Measurements from ENCODE around the gene ROR1. TPM values are rescaled to one million over a fixed set of nuclear protein-coding genes. Genes with fewer than 3 reads are reported as not detected.
"Not testable (repeated sequence)": the region's sequence is repeated elsewhere in the genome, so short reads cannot be mapped to it uniquely, and the experiment has no call there.

ROR1 gene
- total and polyA plus RNA-seq, 9 donors: 7.2 to 22.4 (median 11.4) TPM

DNA sequence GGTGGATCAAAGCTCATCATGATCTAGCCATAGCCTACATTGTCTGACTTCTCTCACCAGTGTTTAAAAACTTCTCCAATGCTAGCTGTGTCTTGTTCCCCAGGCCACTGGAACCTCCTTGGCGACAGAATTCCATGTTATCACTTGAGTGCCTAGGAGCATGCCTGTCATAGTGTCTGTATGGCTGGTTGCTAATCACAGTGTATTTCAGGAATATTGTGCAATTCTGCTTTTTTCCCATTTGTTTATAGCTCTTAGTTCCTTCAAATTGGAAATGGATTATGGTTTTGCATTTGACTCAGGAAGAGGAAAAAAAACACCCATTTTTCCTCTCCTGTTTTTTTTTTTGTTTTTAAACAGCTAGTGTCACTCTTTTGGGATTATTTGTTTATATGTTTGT is 25.5 kb downstream of the ROR1 start:
- WGBS (ENCODE audit: insufficient coverage): no CpG with 5 or more reads among the region's 1 CpG
- H3K36me3 ChIP-seq (ENCODE audit: control insufficient read depth, insufficient read depth, low read length): no peaks in the 10 kb centered on the region
- H3K4me3 ChIP-seq (ENCODE audit: low read length): no peak overlapping the region
- H3K27ac ChIP-seq (ENCODE audit: low read length): no peak overlapping the region
- DNase-seq: peak; percentile 52
- no peaks in the 10 kb centered on the region for H3K27me3 ChIP-seq (ENCODE audit: control insufficient read depth, insufficient read depth, low read length)
- no peaks in the 10 kb centered on the region for H3K4me1 ChIP-seq (ENCODE audit: control insufficient read depth, insufficient read depth, low read length)
- H3K9me3 ChIP-seq (replicated peaks; ENCODE audit: control insufficient read depth, low read depth, low read length): no peaks in the 10 kb centered on the region

DNA sequence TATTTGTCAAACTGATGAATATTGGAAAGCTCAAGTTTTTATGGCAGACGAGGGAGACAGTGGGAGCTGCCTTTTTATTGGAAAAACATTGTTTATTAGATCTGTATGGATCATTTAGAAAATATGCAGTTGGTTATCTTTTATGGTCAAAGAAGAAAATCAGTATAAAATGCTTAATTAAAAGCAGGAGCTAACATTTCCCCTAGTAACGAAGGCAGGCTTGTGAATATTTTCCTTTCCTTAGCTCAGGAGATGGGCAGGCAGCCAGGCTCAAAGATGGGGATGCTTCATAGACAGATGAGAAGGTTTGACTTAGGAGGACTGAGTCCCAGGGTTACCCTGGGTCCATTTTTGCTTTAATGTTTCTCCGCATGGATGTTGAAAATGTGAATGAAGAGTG is 26.0 kb downstream of the ROR1 start:
- DNase-seq: peak; percentile 79
- no peaks in the 10 kb centered on the region for H3K4me1 ChIP-seq (ENCODE audit: control insufficient read depth, insufficient read depth, low read length)
- WGBS (ENCODE audit: insufficient coverage): no CpG with 5 or more reads among the region's 3 CpGs

DNA sequence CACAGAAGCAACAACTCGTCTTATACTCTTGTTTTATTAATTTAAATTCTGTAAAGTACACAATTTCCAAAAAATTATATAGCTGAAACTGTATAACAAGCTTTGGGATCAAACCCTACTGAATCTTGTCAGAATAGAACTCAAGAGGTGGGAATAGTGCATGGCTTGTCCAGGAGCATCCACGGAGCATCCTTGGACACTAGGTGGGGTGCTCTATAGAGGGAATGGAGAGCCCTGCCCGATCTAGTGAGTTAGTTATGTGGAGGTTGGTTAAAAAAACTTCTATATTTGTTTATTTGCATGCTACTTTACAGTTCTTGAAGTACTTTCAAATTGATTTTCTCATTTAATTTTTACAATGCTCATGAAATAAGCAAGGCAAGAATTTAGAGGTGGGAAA is 28.3 kb downstream of the ROR1 start:
- Histone ChIP-seq H3K9me3 (replicated peaks; ENCODE audit: control insufficient read depth, low read depth, low read length) (no peaks in the 10 kb centered on the region), H3K27ac (ENCODE audit: low read length) (no peak overlapping the region), H3K4me3 (ENCODE audit: low read length) (no peak overlapping the region), H3K36me3 (ENCODE audit: control insufficient read depth, insufficient read depth, low read length) (no peaks in the 10 kb centered on the region), H3K4me1 (ENCODE audit: control insufficient read depth, insufficient read depth, low read length) (no peaks in the 10 kb centered on the region), H3K27me3 (ENCODE audit: control insufficient read depth, insufficient read depth, low read length) (no peaks in the 10 kb centered on the region)
- WGBS (ENCODE audit: insufficient coverage): no CpG with 5 or more reads among the region's 3 CpGs
- no peak for DNase-seq

More for the DNA sequence above, 26.0 kb downstream of the ROR1 start:
- no peaks in the 10 kb centered on the region for H3K9me3 ChIP-seq (replicated peaks; ENCODE audit: control insufficient read depth, low read depth, low read length)
- H3K27me3 ChIP-seq (ENCODE audit: control insufficient read depth, insufficient read depth, low read length): no peaks in the 10 kb centered on the region
- no peak overlapping the region for H3K27ac ChIP-seq (ENCODE audit: low read length)
- H3K36me3 ChIP-seq (ENCODE audit: control insufficient read depth, insufficient read depth, low read length): no peaks in the 10 kb centered on the region
- H3K4me3 ChIP-seq (ENCODE audit: low read length): no peak overlapping the region

DNA sequence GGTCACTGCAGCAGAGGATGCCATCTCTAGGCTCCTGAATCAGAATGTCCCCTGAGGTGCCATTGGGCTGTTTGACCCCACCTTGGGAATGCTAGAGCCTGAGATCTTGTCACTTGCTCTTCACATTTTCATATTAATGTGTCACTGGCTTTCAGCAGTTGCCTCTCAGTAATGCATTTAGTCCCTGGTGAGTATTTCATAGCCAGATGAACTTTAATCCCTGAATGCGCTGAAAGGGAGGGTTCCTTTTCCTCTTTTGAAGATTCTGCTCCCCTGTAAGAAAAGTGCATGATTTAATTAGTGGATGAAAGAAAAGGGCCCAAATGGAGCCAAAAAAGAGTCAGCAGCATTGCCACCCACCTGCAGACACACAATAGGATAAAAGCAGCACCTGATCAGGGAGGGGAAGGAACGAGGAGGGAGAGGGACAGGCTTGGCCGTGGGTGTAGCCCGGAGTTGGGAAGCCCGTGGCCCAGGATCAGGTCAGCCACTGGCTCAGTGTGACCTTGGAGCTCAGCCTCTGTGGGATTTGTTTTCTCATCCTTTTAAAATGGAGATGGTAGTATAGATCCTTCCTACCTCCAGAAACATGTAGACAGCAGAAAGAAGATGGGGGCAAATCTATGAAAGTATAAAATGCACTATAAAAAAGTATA is 31.1 kb downstream of the ROR1 start:
- 59% methylated on average over 4 of the region's 5 CpGs for WGBS (ENCODE audit: insufficient coverage)
- Histone ChIP-seq H3K27ac (ENCODE audit: low read length) (no peak overlapping the region), H3K4me3 (ENCODE audit: low read length) (no peak overlapping the region), H3K27me3 (ENCODE audit: control insufficient read depth, insufficient read depth, low read length) (no peaks in the 10 kb centered on the region), H3K9me3 (replicated peaks; ENCODE audit: control insufficient read depth, low read depth, low read length) (peaks cover 6% of the 10 kb centered on the region), H3K4me1 (ENCODE audit: control insufficient read depth, insufficient read depth, low read length) (no peaks in the 10 kb centered on the region), H3K36me3 (ENCODE audit: control insufficient read depth, insufficient read depth, low read length) (no peaks in the 10 kb centered on the region)
- no peak for DNase-seq

DNA sequence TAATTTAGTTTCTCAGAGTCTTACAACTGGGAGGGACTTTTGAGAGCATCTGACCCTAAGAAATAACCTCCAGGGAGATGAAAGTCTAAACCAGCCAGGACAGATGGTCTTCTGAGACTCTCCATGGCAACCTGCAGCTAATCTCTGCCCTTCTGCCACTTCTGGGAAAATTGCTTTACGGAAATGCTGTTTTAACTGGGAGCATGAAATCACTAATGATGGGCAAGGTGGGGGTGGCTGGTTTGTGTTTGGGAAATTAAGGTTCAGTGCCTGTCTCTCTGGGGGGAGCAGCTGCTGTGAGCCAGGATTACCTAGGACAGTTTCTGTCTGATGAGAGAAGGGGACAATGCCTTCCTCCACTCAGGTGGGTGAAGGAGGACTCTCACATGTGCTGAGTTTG is 33.2 kb downstream of the ROR1 start:
- no peaks in the 10 kb centered on the region for H3K27me3 ChIP-seq (ENCODE audit: control insufficient read depth, insufficient read depth, low read length)
- H3K4me3 ChIP-seq (ENCODE audit: low read length): no peak overlapping the region
- H3K9me3 ChIP-seq (replicated peaks; ENCODE audit: control insufficient read depth, low read depth, low read length): peaks cover 6% of the 10 kb centered on the region
- no peaks in the 10 kb centered on the region for H3K36me3 ChIP-seq (ENCODE audit: control insufficient read depth, insufficient read depth, low read length)
- no peak for DNase-seq
- peaks cover 7% of the 10 kb centered on the region for H3K4me1 ChIP-seq (ENCODE audit: control insufficient read depth, insufficient read depth, low read length)
- WGBS (ENCODE audit: insufficient coverage): no CpG with 5 or more reads among the region's 1 CpG
- H3K27ac ChIP-seq (ENCODE audit: low read length): no peak overlapping the region

DNA sequence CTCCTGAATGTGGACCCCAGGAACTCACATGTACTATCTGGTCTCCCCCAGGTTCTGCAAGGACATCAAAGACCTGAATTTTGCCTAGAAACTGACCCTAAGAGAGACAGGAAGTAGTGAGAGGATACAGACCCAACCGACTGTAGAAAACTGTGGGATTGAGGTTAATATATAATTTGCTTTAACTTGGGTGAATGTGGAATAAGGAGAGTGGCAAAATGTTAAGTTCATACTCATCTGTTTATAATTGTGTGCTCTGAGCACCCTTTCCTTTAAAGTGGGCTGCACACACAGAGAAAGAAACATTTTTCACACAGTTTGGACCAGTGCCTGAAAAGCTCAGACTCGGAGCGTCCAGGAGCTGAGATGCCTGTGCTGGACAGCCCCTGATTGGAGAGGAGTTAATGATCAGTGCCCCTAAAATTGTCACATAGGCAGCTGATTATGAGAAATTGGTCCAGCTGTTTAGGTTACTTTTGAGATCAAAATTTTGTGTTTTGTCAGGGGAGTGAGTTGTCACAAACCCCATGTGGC is 37.2 kb downstream of the ROR1 start:
- H3K4me1 ChIP-seq (ENCODE audit: control insufficient read depth, insufficient read depth, low read length): peaks cover 7% of the 10 kb centered on the region

DNA sequence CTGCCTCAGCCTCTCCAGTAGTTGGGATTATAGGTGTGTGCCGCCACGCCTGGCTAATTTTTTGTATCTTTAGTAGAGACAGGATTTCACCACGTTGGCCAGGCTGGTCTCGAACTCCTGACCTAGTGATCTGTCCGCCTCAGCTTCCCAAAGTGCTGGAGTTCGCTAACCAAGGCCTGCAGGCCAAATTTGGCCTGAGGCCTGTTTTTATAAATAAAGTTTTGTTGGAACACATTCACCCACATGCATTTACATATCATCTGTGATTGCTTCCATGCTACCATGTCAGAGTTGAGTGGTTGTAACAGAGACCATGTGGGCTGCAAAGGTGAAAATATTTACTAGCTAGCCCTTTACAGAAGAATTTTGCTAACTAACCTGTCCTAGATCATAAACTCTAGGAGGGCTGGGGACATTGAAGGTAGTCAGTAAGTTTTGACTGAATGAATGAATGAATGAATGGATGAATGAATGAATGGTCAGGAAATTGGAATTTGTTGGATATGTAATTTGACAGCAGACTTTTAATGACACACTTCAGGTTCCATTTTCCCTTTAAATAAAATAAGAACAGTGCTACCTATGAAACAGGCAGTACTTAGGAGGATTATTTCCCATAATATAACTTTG is 38.4 kb downstream of the ROR1 start:
- H3K9me3 ChIP-seq (replicated peaks; ENCODE audit: control insufficient read depth, low read depth, low read length): peaks cover 6% of the 10 kb centered on the region
- H3K27me3 ChIP-seq (ENCODE audit: control insufficient read depth, insufficient read depth, low read length): no peaks in the 10 kb centered on the region
- peaks cover 11% of the 10 kb centered on the region for H3K4me1 ChIP-seq (ENCODE audit: control insufficient read depth, insufficient read depth, low read length)
- H3K4me3 ChIP-seq (ENCODE audit: low read length): no peak overlapping the region
- no peak overlapping the region for H3K27ac ChIP-seq (ENCODE audit: low read length)
- 100% methylated on average over 3 of the region's 6 CpGs for WGBS (ENCODE audit: insufficient coverage)
- no peaks in the 10 kb centered on the region for H3K36me3 ChIP-seq (ENCODE audit: control insufficient read depth, insufficient read depth, low read length)
- DNase-seq: no peak

More for the DNA sequence above, 37.2 kb downstream of the ROR1 start:
- peak; percentile 51 for DNase-seq
- H3K4me3 ChIP-seq (ENCODE audit: low read length): no peak overlapping the region
- no CpG with 5 or more reads among the region's 3 CpGs for WGBS (ENCODE audit: insufficient coverage)
- peaks cover 6% of the 10 kb centered on the region for H3K9me3 ChIP-seq (replicated peaks; ENCODE audit: control insufficient read depth, low read depth, low read length)
- H3K27ac ChIP-seq (ENCODE audit: low read length): no peak overlapping the region
- H3K27me3 ChIP-seq (ENCODE audit: control insufficient read depth, insufficient read depth, low read length): no peaks in the 10 kb centered on the region
- H3K36me3 ChIP-seq (ENCODE audit: control insufficient read depth, insufficient read depth, low read length): no peaks in the 10 kb centered on the region

DNA sequence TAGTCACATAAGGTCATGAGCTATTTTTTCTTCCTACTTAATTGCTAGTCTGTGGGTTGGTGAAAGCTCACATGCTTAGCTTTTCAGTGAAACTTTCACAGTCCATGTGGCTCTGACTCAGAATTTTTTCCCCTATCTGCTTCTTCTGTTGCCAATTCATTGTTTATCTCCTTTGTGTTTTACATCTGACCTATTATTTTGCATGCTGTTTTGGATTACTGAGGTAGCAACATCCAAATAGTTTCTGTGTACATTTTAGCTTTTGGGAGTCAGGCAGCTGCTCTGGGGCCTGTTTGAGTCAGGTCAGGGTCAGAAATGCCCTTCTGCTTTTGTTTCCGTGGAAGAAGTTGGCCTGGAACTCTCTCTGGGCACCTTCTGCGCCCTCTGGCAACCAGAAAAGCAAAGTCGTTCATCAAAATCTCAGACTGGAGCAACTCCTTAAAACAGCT is 40.0 kb downstream of the ROR1 start:
- Histone ChIP-seq H3K9me3 (replicated peaks; ENCODE audit: control insufficient read depth, low read depth, low read length) (no peaks in the 10 kb centered on the region), H3K4me1 (ENCODE audit: control insufficient read depth, insufficient read depth, low read length) (peaks cover 11% of the 10 kb centered on the region), H3K27me3 (ENCODE audit: control insufficient read depth, insufficient read depth, low read length) (no peaks in the 10 kb centered on the region), H3K4me3 (ENCODE audit: low read length) (no peak overlapping the region), H3K27ac (ENCODE audit: low read length) (no peak overlapping the region), H3K36me3 (ENCODE audit: control insufficient read depth, insufficient read depth, low read length) (no peaks in the 10 kb centered on the region)
- peak; percentile 61 for DNase-seq
- WGBS (ENCODE audit: insufficient coverage): 44% methylated on average over 3 of the region's 3 CpGs

DNA sequence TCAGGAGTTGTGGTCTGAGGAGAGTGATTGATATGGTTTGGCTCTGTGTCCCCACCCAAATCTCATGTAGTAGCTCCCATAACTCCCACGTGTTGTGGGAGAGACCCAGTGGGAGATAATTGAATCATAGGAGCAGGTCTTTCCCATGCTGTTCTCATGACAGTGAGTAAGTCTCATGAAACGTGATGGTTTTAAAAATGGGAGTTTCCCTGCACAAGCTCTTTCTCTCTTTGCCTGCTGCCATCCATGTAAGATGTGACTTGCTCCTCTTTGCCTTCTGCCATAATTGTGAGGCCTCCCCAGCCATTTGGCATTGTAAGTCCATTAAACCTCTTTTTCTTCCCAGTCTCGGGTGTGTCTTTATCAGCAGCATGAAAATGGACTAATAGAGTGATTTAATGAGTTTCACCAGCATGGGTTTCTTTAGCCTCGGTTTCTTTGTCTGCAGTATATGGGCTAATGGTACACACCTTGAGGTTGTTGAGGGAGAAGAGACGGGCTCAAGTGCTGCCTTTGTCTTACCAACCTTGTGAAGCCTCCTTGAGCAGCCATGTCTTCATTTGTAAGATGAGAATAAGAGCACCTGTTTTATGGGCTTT is 42.5 kb downstream of the ROR1 start:
- H3K4me1 ChIP-seq (ENCODE audit: control insufficient read depth, insufficient read depth, low read length); H3K36me3 ChIP-seq (ENCODE audit: control insufficient read depth, insufficient read depth, low read length); H3K27ac ChIP-seq (ENCODE audit: low read length); H3K4me3 ChIP-seq (ENCODE audit: low read length); H3K9me3 ChIP-seq (replicated peaks; ENCODE audit: control insufficient read depth, low read depth, low read length); DNase-seq; H3K27me3 ChIP-seq (ENCODE audit: control insufficient read depth, insufficient read depth, low read length): not testable (repeated sequence)
- WGBS (ENCODE audit: insufficient coverage): 100% methylated on average over 2 of the region's 5 CpGs

DNA sequence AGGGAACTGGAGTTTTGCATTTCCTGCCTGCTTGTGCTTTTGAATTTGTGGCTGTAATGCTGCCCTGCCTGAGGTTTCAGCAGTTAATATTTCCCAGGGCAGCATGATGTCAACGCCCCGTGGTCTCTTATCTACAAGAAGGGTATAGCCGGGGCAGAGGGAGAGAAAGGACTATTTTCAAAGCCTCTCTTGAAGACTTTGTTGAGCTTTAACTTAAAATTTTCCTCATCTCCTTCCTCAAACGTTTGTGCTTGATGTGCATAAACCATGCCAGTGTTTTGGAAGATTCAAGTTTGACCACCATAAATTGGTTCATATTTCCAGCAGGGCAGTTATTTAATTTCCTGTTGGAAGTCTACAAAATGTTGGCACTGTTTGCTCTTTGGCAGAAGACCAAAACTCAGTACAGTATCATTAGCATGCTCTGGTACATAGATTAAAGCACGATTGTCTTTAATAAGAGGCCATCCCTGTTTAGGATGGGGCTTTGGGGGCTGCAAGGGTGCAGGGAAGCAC is 43.4 kb downstream of the ROR1 start:
- no peak overlapping the region for H3K4me3 ChIP-seq (ENCODE audit: low read length)
- DNase-seq: peak; percentile 40
- H3K36me3 ChIP-seq (ENCODE audit: control insufficient read depth, insufficient read depth, low read length): no peaks in the 10 kb centered on the region
- H3K9me3 ChIP-seq (replicated peaks; ENCODE audit: control insufficient read depth, low read depth, low read length): no peaks in the 10 kb centered on the region
- H3K4me1 ChIP-seq (ENCODE audit: control insufficient read depth, insufficient read depth, low read length): peaks cover 4% of the 10 kb centered on the region
- H3K27me3 ChIP-seq (ENCODE audit: control insufficient read depth, insufficient read depth, low read length): no peaks in the 10 kb centered on the region
- H3K27ac ChIP-seq (ENCODE audit: low read length): no peak overlapping the region
- WGBS (ENCODE audit: insufficient coverage): 29% methylated on average over 1 of the region's 5 CpGs
